Middle frontal gyrus (tissue), 1 donor: ENCODE results near the gene DPEP1.
A peak's percentile ranks its signal among the peaks of the same experiment; 100 is the strongest.

ENCODE experiments used
- DNase-seq: peaks from one replicate; pipeline ENCODE4 v3.0.0-alpha.2; 2015; ENCODE audit warnings: low spot score; ENCODE audit errors: extremely low spot score

Gene DPEP1

DNA sequence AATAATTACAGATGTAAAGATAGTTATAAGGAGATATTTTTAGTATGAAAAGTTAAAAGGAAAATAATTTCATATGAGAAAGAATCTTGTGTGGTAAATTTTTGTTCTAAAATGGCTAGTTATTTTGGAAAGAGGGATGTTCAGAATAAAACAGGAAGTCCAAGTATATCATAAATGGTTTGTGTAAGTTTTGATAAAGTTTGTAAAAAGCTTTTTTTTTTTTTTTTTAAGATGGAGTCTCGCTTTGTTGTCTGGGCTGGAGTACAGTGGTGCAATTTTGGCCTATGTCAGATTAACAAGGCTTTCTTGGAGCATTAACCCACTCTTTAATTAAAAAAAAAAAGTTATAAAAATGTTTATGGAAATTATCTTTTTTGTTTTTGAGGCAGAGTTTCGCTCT lies 64.8 kb downstream of the DPEP1 start:
- no peak for DNase-seq

DNA sequence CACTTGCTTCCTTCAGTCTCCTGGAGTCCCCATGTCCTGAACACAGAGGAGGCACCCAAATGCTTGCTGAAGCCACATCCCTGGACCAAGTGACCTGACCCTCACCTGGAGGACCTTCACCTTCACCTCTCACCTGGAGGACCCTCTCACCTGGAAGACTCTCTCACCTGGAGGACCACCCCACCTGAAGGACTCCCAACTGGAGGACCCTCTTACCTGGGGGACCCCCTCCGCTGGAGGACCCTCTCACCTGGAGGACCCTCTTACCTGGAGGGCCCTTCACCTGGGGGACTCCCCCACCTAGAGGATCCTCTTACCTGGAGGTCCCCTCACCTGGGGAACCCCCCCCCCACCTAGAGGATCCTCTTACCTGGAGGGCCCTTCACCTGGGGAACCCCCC lies 72.5 kb downstream of the DPEP1 start:
- DNase-seq, result no peak

DNA sequence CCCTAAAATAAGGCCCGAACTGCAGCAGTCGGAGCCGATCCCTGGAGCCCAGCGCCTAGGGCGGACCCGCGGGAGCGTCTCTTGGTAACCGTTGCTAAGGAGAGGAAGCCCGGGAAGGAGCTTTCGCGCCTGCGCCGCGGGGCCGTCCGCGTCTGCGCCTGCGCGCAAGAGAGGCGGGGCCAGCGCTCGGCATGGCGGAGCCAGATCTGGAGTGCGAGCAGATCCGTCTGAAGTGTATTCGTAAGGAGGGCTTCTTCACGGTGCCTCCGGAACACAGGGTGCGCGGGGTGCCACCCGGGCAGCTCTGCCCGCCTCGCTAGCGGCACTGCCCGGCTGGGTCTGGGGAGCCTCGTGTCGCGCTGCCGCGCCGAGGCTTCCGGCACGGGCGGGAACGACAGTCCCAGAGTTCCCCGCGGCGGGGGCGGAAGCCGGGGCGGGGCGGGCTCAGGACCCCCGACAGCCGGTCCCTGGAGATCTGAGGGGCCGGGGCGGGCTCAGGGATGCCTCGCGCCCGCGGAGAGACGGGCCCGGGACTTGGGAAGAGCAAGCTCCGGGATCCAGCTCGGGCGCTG lies 73.2 kb downstream of the DPEP1 start, which contains the start of gene CDK10:
Gene CDK10, plus strand, starts transcription at position 170 of the 572 bp plus-strand sequence. Its CDS starts 22 bp downstream, at position 192.
- peak; percentile 82 for DNase-seq

DNA sequence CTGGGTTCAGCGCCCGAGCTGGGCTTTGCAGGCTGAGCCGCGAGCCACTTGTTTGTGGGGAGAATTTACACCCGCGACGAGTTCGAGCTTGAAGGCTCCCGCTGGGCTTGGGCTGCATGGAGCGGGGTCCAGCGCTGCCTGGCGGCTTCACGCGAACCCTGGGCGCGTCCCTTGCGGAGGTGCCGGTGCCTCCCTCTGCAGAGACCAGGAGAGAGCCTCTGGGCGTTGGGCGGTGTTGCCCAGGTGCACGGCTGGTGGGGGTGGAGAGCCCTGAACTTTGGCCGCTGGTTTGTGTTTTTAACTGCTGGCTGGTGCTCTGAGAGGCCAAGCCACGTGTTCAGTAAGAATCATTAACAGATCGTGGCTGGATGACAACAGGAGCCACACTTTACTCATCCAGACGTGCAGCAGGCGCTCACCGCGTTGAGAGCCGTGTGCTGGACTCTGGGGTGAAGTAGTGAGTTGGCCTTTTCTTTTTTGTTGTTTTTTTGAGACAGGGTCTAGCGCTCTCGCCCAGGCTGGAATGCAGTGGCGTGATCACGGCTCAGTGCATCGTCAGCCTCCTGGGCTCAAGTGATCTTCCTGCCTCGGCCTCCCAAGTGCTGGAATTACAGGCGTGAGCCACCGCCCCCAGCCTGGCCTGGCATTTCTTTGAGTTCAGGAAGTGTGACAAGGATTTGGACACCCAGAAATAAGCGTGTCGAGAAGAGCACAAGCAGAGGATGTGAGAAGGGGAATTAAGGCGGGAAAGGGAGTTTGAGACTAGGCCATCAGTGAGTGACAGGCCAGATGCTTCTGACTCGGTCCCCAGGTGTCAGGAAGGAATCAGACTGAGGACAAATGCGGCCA lies 73.9 kb downstream of the DPEP1 start:
- DNase-seq, result no peak
